GM19467 (cell line): ENCODE data around the gene TIMP2.
"Not testable (repeated sequence)": the region's sequence is repeated elsewhere in the genome, so short reads cannot be mapped to it uniquely, and the experiment has no call there.

Source experiments
- ATAC-seq: cut with Tn5 transposase; IDR thresholded peaks from one replicate; pipeline ENCODE4 v1.9.1; 2021; ENCODE audit warnings: mild to moderate bottlenecking, moderate library complexity; ENCODE audit not compliant: unreplicated experiment

TIMP2 gene

GRCh38 chr17:78956254-78956653 lies 31.1 kb upstream of the TIMP2 start:
- ATAC-seq: no peak

- no peak for ATAC-seq
Observed at GRCh38 chr17:78954684-78955083, 29.5 kb upstream of the TIMP2 start.

- ATAC-seq: no peak
Observed at GRCh38 chr17:78953356-78954350, 28.5 kb upstream of the TIMP2 start.

- ATAC-seq: no peak
Observed at GRCh38 chr17:78952706-78953105, 27.5 kb upstream of the TIMP2 start.

- ATAC-seq: no peak
Observed at GRCh38 chr17:78951967-78952551, 26.9 kb upstream of the TIMP2 start.

- ATAC-seq: no peak
Observed at GRCh38 chr17:78950870-78951269, 25.7 kb upstream of the TIMP2 start.

- ATAC-seq: no peak
Observed at GRCh38 chr17:78947235-78948149, 22.3 kb upstream of the TIMP2 start.

GRCh38 chr17:78946631-78947030 lies 21.4 kb upstream of the TIMP2 start:
- ATAC-seq: no peak

GRCh38 chr17:78946131-78946530 lies 20.9 kb upstream of the TIMP2 start:
- ATAC-seq: no peak

GRCh38 chr17:78945455-78945854 lies 20.3 kb upstream of the TIMP2 start:
- ATAC-seq: not testable (repeated sequence)

- ATAC-seq: no peak
Observed at GRCh38 chr17:78944956-78945355, 19.8 kb upstream of the TIMP2 start.

GRCh38 chr17:78944026-78944425 lies 18.8 kb upstream of the TIMP2 start:
- no peak for ATAC-seq

- no peak for ATAC-seq
Observed at GRCh38 chr17:78940708-78941107, 15.5 kb upstream of the TIMP2 start.

- no peak for ATAC-seq
Observed at GRCh38 chr17:78940258-78940657, 15.1 kb upstream of the TIMP2 start.

- ATAC-seq: no peak
Observed at GRCh38 chr17:78939615-78940014, 14.4 kb upstream of the TIMP2 start.

GRCh38 chr17:78937561-78937960 lies 12.4 kb upstream of the TIMP2 start:
- no peak for ATAC-seq

GRCh38 chr17:78935419-78936323 lies 10.5 kb upstream of the TIMP2 start:
- no peak for ATAC-seq

GRCh38 chr17:78934681-78935418 lies 9.7 kb upstream of the TIMP2 start:
- no peak for ATAC-seq

- no peak for ATAC-seq
Observed at GRCh38 chr17:78933959-78934568, 8.9 kb upstream of the TIMP2 start.
